Endometrium (tissue), 2 donors: ENCODE results near the gene EGR4.

ENCODE experiments used
- FAIRE-seq: peaks from 2 replicates; lab custom pipeline; 2012; peaks lifted over from hg19 to GRCh38; lab: Jason Lieb, UNC
- donor health status: control.
- donor health status: control.

Gene EGR4

GRCh38 chr2:73250872-73251846 is 42.2 kb downstream of the EGR4 start:
- FAIRE-seq = no peak

- no peak for FAIRE-seq
These were observed 43.7 kb downstream of the EGR4 start for GRCh38 chr2:73249636-73250035.

DNA sequence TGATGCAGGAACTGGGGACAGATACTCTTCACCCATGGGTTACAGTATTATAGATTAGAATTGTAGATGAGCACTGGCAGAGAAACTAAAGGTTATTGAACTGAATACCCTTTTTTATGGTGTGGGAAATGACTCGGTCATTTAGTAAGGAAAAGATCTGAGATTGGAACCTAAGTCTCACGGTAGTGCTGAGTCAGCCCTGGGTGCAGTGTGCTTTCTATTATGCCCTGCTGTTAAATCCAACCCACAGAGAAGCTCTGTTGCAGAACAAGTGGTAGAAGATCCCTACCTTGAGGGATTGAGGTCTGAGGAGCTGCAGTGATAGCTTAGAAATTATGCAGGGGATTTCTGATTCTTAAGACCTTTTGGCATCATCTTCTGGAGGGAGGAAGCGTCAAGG is 46.5 kb downstream of the EGR4 start:
- FAIRE-seq = no peak

DNA sequence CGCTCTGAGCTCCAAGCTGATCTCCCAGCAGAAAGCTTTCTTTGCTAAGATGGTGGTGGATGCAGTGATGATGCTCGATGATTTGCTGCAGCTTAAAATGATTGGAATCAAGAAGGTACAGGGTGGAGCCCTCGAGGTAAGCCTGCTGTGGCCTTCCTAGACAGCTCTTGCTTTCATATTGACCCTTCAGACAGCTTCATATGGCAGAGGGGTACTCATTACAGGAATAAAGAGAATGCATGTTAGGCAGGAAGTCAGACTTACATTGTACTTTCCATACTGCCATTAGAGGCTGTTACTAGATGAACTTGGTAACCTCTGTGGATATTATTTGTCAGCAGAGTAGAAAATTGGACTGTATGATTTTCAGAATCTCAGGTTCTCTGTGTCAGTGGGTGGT is 48.8 kb downstream of the EGR4 start:
- FAIRE-seq = no peak

- FAIRE-seq = no peak
These were observed 49.3 kb downstream of the EGR4 start for GRCh38 chr2:73243884-73244570.
